Choroid plexus epithelial cell (primary cell): ENCODE data around the gene SLC8A1.

ENCODE experiments used
- DNase-seq: peaks from one replicate; pipeline ENCODE4 v3.0.0-alpha.2; 2010; ENCODE audit warnings: low read depth
- H3K4me3 ChIP-seq: 2 replicates; pipeline ENCODE4 v1.5.1; 2011; ENCODE audit warnings: low read depth, mild to moderate bottlenecking, control low read depth, low read length, moderate library complexity
- TF ChIP-seq, protein P1 (sequence below): conservative IDR thresholded peaks from 2 replicates; pipeline ENCODE4 v1.5.1; 2011; ENCODE audit warnings: low read depth, mild to moderate bottlenecking, control low read depth, inconsistent platforms, low read length, moderate library complexity

The SLC8A1 gene

DNA sequence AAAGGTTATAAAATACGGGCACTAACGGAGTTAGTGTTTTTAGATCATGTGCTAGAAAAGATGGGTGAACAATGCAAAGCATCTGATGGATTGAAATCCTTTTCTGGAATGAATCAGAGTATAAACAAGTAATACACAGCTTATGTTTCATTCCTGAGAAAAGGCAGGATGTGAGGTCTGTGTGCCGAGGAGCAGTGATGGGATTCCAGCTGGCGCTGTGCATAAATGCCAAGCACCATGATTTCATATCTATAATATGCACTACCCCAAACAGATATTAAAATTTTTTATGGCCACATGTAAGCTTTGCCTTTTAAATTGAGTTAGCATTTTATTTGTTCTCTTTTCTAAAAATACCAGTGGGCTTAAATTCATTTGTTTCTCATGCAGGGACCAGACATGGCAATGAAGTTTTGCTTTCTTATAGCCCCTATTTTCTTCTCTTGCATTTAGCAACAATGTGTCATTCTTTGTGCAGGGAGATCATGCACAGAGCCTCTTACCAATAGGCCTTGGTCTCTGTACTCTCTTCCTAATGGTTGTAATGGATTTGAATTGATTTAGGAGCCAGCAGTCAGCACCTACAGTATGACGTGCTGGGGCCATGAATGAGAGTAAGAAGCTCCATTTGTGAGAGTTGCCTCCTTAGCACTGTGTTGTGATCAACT, 323.9 kb downstream of the SLC8A1 start:
- DNase-seq, result peak; percentile 31
- no peak overlapping the region for H3K4me3 ChIP-seq
- TF ChIP-seq, protein P1, sequence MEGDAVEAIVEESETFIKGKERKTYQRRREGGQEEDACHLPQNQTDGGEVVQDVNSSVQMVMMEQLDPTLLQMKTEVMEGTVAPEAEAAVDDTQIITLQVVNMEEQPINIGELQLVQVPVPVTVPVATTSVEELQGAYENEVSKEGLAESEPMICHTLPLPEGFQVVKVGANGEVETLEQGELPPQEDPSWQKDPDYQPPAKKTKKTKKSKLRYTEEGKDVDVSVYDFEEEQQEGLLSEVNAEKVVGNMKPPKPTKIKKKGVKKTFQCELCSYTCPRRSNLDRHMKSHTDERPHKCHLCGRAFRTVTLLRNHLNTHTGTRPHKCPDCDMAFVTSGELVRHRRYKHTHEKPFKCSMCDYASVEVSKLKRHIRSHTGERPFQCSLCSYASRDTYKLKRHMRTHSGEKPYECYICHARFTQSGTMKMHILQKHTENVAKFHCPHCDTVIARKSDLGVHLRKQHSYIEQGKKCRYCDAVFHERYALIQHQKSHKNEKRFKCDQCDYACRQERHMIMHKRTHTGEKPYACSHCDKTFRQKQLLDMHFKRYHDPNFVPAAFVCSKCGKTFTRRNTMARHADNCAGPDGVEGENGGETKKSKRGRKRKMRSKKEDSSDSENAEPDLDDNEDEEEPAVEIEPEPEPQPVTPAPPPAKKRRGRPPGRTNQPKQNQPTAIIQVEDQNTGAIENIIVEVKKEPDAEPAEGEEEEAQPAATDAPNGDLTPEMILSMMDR, result no peak

DNA sequence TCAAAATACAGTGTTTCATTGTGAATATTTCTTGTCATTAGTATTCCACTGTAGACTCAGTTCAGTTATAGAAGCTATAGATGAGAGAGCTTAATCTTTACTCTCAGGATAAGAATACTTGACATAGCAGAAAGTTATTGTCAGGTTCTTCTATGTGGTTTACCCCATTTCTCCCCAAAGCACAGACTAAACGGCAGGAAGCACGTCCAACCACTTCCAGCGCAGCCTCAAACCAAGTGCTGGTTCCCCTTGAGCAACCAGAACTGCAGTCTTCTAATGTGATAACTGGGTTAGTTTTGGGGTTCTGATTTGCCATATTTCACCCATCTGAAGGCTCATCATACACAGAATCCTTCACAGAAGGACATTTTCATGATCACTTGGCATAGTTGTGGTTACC, 324.7 kb downstream of the SLC8A1 start:
- no peak overlapping the region for H3K4me3 ChIP-seq
- no peak for DNase-seq
- TF ChIP-seq, protein P1, result no peak

DNA sequence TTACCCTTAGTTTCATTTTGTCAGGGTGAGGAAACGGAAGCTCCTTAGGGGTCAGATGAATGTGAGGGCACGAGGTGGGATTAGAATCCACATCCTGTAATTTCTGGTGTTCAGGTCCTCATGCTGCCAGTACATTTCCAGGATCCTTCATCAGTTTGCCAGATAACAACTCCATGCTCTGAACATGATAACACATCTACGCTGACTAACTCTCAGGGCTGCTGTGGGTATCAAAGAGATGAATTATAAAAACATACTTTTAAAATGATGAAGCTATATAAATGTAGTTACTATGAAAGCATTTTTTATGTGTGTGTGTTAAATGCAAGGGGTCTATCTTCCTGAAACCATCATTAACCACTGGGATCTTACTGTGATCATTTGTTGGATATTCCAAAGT, 325.9 kb downstream of the SLC8A1 start:
- no peak overlapping the region for H3K4me3 ChIP-seq
- no peak for DNase-seq
- TF ChIP-seq, protein P1, result no peak

DNA sequence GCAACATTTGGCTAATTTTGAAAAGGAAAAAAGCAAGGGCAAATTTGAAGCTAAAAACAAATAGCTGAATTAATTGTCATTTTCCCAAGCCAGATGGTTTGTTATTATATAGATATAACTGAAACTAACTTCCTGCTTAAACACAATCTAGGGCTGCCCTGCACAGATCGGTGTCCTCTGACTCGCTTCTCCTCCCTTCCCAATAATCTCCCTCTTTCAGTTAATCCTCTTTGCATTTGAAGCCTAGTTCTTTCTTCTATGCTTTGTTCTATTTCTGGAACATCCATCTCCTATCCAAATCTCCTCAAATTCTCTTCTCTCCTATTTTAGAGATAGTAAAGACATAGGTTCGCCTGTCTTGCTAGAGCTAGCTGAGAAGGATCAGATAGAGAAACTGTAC, 328.1 kb downstream of the SLC8A1 start:
- no peak for DNase-seq
- TF ChIP-seq, protein P1, result no peak
- no peak overlapping the region for H3K4me3 ChIP-seq

DNA sequence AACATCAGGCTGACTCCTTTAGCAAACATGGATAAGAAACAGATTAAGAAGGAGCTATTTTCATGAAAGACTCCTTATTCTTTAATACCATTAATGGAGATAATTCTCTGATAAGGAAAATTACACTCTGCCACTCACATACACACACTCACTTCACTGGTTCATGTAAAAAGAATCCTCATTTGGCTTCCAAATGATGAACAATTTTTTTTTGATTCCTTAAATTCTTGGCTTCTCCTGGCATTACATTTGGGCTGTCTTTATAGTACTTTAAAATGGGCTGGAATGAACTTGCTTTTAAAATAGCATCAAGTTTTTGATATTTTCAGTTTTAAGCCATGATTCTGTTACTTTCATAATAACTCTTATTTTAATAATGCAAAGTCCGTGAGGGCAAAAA, 328.6 kb downstream of the SLC8A1 start:
- no peak for DNase-seq
- TF ChIP-seq, protein P1, result no peak
- H3K4me3 ChIP-seq, result no peak overlapping the region

DNA sequence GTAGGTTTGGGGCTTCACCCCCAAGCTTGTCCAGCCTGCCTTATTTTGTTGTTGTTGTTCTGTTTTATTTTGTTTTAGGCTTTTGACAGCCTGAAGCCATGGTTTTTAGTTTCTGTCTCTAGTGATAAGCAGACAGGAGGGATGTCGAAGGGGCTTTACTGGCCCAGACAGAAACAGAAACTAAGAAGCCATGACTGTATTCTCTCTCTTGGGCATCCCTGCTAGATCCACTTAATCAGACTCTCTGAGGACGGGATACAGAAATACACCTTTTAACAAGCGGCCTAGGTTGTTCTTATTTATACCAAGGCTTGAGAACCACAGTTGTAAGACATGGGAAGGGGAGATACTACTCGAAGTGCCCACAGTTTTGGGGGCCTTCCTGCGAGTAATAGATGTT, 330.9 kb downstream of the SLC8A1 start:
- TF ChIP-seq, protein P1, result no peak
- no peak overlapping the region for H3K4me3 ChIP-seq
- DNase-seq, result no peak

DNA sequence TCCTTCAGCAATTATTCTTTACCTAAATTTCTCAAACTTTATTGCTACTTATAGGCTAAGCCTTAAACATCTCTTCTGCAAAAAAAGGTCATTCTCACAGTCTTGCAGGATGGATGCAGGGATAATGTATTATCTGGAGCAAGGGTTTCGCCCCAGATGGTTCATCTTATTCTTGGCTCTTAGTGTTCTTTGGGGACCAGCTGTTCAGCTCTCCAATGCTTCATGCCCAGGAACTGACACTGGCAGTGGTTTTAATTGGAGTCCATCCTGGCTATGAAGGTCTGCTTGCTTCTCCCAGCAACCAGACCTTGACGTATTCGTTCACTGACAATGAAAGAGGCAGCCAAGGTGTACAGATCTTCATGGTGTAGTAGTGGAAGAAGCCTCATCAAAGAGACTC, 331.9 kb downstream of the SLC8A1 start:
- no peak overlapping the region for H3K4me3 ChIP-seq
- TF ChIP-seq, protein P1, result no peak
- DNase-seq, result no peak
